ENCODE results near the gene PPIB.

The PPIB gene

GRCh38 chr15:64146520-64146884 lies 16.3 kb downstream of the PPIB start:
- DNase-seq (ENCODE audit: low read depth): no peak
- no peak overlapping the region for H3K4me3 ChIP-seq (ENCODE audit: low read length)
- TF ChIP-seq, protein P1, sequence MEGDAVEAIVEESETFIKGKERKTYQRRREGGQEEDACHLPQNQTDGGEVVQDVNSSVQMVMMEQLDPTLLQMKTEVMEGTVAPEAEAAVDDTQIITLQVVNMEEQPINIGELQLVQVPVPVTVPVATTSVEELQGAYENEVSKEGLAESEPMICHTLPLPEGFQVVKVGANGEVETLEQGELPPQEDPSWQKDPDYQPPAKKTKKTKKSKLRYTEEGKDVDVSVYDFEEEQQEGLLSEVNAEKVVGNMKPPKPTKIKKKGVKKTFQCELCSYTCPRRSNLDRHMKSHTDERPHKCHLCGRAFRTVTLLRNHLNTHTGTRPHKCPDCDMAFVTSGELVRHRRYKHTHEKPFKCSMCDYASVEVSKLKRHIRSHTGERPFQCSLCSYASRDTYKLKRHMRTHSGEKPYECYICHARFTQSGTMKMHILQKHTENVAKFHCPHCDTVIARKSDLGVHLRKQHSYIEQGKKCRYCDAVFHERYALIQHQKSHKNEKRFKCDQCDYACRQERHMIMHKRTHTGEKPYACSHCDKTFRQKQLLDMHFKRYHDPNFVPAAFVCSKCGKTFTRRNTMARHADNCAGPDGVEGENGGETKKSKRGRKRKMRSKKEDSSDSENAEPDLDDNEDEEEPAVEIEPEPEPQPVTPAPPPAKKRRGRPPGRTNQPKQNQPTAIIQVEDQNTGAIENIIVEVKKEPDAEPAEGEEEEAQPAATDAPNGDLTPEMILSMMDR (IDR thresholded peaks at IDR 0.05; ENCODE audit: insufficient read depth, low read depth, low read length, missing control alignments): no peak

DNA sequence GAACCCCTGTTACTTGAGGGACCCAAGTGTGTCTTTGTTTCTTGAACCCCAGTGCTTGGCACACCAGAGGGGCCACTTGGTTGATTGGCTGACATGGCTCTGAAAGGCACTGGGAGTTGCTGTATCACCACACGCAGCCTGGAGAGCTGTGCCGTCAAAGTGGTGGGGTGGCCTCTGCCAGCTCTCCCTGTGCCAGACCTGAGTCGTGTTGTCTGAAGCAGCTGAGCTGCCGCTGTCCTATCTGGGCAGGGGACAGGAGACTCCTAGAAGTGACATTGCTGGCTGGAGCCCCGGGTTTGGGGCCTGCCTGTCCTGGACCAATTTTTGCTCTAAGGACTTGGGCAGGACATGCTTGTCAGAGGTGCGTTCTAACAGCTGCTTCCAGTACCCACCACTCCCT lies 16.8 kb downstream of the PPIB start:
- TF ChIP-seq, protein P1 (IDR thresholded peaks at IDR 0.05; ENCODE audit: insufficient read depth, low read depth, low read length, missing control alignments): no peak
- DNase-seq (ENCODE audit: low read depth): no peak
- no peak overlapping the region for H3K4me3 ChIP-seq (ENCODE audit: low read length)

DNA sequence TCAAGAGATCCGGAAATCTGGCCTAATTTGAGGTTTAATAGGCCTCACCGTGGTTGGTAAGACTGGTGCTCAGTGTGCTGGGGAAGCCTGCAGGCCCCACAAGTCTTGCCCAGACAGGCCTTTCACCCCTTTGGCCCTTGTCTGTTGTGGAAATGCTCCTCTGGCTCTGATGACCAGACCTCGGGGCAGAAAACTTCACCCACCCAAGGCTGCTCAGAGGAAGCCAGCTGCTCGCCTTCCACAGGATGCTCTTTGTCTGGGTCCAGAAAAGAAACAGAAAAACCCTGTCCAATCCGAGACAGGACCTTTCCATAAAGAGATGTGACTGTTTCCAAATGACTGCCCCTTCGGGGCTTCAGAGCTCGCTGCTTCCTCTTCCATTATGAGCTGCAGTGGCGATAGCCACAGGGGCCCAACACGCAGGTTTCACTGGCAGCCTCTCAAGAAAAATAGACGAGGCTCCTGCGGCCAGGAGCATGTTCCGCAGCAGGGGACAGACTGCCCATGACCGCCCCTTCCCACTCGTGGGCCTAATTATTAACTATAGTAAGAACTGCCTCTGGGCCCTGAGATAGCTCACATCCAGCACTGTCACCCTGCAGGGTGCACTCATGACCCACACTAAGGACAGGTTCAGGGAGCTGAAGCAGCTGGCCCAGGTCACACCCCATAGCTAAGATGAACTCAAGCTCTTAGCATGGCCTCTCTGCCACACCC lies 18.1 kb downstream of the PPIB start:
- TF ChIP-seq, protein P1 (IDR thresholded peaks at IDR 0.05; ENCODE audit: insufficient read depth, low read depth, low read length, missing control alignments): no peak

GRCh38 chr15:64144192-64144564 lies 18.6 kb downstream of the PPIB start:
- TF ChIP-seq, protein P1 (IDR thresholded peaks at IDR 0.05; ENCODE audit: insufficient read depth, low read depth, low read length, missing control alignments): no peak
- no peak overlapping the region for H3K4me3 ChIP-seq (ENCODE audit: low read length)
- DNase-seq (ENCODE audit: low read depth): no peak

More for the DNA sequence above, 18.1 kb downstream of the PPIB start:
- H3K4me3 ChIP-seq (ENCODE audit: low read length): no peak overlapping the region
- DNase-seq (ENCODE audit: low read depth): no peak

- TF ChIP-seq, protein P1 (IDR thresholded peaks at IDR 0.05; ENCODE audit: insufficient read depth, low read depth, low read length, missing control alignments): no peak
- DNase-seq (ENCODE audit: low read depth): no peak
- no peak overlapping the region for H3K4me3 ChIP-seq (ENCODE audit: low read length)
These were observed 19.5 kb downstream of the PPIB start for GRCh38 chr15:64143276-64143675.

DNA sequence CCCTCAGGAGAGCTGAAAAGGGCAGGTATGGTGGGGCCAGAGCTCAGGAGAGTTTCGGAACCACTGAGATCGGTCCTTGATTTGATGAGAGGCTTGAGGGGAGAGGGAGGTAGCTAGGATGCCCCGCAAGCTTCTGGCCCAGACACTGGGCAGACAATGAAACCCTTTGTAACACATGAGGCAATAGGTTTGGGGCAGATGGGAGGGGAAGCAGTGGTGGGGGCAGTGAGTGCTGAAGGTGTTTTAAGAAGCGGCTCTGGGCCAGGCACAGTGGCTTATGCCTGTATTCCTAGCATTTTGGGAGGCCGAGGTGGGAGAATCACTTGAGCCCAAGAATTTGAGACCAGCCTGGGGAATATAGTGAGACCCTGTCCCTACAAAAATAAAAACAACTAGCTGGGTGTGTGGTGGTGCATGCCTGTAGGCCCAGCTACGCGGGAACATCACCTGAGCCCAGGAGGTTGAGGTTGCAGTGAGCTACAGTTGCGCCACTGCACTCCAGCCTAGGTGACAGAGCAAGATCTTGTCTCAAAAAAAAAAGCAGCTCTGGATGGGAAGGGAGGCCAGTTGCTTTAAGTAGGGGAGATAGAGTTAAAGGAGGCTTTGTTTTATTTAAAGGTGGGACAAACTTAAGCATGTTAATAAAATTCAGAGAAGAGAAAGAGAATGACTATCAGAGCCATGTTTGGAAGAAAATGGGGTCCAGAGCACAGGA lies 20.9 kb downstream of the PPIB start:
- H3K4me3 ChIP-seq (ENCODE audit: low read length): no peak overlapping the region
- TF ChIP-seq, protein P1 (IDR thresholded peaks at IDR 0.05; ENCODE audit: insufficient read depth, low read depth, low read length, missing control alignments): no peak
- DNase-seq (ENCODE audit: low read depth): no peak
